Central memory CD8-positive, alpha-beta T cell (primary cell): ENCODE data around the gene GHRH.

ENCODE experiments used
- ATAC-seq: fragments of 150-1000 bp; cut with Tn5 transposase; replicated peaks from 2 replicates; pipeline ENCODE4 v1.10.0; 2022; ENCODE audit warnings: mild to moderate bottlenecking, moderate FRiP score, moderate number of reproducible peaks; ENCODE audit not compliant: poor library complexity, severe bottlenecking; ENCODE audit errors: extremely low read depth
- DNase-seq, 2 donors: peaks; one replicate each; pipeline ENCODE4 v3.0.0; 2021; ENCODE audit warnings: low spot score in 2 of 2
- H3K27ac Mint-ChIP-seq: one replicate; pipeline ENCODE4 v1.8.0; 2022; ENCODE audit warnings: low read depth, mild to moderate bottlenecking, moderate library complexity, mixed read lengths
- H3K27me3 Mint-ChIP-seq: one replicate; pipeline ENCODE4 v1.8.0; 2022; ENCODE audit warnings: mixed read lengths
- H3K36me3 Mint-ChIP-seq: one replicate; pipeline ENCODE4 v1.8.0; 2022; ENCODE audit warnings: mild to moderate bottlenecking, moderate library complexity, mixed read lengths; ENCODE audit not compliant: insufficient read depth
- H3K4me1 Mint-ChIP-seq: one replicate; pipeline ENCODE4 v1.8.0; 2022; ENCODE audit warnings: mixed read lengths
- H3K4me3 Mint-ChIP-seq: one replicate; pipeline ENCODE4 v1.8.0; 2022; ENCODE audit warnings: mild to moderate bottlenecking, moderate library complexity, mixed read lengths
- H3K9me3 Mint-ChIP-seq: one replicate; pipeline ENCODE4 v1.8.0; 2022; ENCODE audit warnings: mixed read lengths

Gene GHRH

DNA sequence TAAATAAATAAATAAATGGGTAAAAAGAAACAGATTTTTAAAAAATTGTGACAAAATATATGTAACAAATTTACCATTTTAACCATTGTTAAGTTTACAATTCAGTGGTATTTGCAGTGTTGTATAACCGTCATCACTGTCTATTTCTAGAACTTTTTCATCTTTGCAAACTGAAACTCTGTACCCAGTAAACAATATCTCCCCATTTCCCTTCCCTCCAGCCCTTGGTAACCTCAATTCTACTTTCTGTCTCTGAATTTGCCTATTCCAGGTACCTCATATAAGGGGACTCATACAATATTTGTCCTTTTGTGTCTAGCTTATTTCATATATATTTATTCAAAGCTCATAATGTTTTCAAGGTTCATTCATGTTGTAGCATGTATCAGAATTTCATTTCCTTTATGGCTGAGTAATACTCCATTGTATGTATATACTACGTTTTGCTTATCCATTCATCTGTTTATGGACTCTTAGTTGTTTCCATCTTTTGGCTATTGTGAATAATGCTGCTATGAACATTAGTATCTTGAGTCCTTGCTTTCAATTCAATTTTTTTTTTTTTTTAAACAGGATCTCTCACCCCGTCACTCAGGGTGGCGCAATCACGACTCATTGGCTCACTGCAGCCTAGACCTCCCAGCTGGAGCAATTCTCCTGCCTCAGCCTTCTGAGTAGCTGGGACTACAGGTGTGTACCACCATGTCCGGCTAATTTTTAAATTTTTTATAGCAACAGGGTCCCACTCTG, 36.8 kb upstream of the GHRH start:
- Mint-ChIP-seq H3K27ac (no peak overlapping the region), H3K36me3 (peaks cover 18% of the 10 kb centered on the region)

DNA sequence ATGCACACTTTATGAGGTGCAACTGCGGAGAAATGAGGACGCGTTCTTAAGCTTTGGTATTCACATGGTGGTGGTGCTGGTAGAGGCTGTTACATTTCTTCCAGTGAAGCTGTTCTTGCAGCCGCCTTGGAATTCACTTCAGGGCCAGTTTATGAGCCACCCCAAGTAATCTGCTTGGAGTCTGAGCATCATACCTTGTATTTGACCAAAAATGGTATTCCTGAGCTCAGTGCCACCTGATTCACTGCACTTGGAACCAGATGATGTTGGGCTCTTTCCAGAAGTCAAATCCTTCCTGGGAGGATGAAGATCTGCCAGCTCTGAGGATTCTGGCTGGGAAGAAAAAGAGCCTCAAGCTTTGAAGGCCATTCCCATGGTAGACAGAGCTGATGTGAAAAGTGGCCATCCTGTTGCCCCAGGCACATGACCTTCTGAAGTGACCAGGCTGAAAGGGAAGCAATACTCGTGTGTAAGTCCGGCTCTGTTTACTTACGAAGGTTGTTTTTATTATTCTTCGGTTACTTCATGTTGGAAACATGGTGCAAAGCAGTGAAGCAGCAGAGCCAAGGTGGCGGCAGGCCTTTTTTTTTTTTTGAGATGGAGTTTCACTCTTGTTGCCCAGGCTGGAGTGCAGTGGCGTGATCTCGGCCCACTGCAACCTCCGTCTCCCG, 35.6 kb upstream of the GHRH start:
- H3K36me3 Mint-ChIP-seq = peaks cover 14% of the 10 kb centered on the region
- no peak for ATAC-seq

More for the DNA sequence above, 36.8 kb upstream of the GHRH start:
- DNase-seq = no peak
- Mint-ChIP-seq H3K9me3 (no peaks in the 10 kb centered on the region), H3K27me3 (no peaks in the 10 kb centered on the region), H3K4me1 (peaks cover 50% of the 10 kb centered on the region), H3K4me3 (no peak overlapping the region)
- no peak for ATAC-seq

DNA sequence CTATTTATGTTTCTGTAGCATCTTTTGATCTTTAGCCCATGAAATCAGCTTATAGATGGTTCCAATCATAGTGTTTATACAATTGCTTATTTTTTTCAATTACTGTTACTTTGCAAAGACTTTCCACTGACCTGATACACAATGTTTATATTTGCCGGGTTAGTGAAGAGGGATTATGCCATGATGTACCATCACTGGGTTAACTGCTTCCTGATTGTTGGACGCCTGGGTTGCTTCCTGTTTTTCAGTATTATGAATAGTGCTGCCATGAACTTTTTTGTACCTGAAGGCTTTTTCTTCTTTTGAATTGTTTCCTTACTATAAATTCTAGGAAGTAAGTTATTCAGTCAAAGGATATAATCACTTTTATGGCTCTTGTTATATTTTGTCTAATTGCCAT, 34.8 kb upstream of the GHRH start:
- Mint-ChIP-seq H3K9me3 (no peaks in the 10 kb centered on the region), H3K27ac (no peak overlapping the region), H3K36me3 (peaks cover 10% of the 10 kb centered on the region), H3K4me1 (peaks cover 58% of the 10 kb centered on the region), H3K4me3 (no peak overlapping the region), H3K27me3 (no peaks in the 10 kb centered on the region)
- DNase-seq (no peak), ATAC-seq (no peak)

More for the DNA sequence above, 35.6 kb upstream of the GHRH start:
- Mint-ChIP-seq H3K9me3 (no peaks in the 10 kb centered on the region), H3K4me3 (no peak overlapping the region), H3K4me1 (peaks cover 57% of the 10 kb centered on the region), H3K27me3 (no peaks in the 10 kb centered on the region), H3K27ac (no peak overlapping the region)
- no peak for DNase-seq

DNA sequence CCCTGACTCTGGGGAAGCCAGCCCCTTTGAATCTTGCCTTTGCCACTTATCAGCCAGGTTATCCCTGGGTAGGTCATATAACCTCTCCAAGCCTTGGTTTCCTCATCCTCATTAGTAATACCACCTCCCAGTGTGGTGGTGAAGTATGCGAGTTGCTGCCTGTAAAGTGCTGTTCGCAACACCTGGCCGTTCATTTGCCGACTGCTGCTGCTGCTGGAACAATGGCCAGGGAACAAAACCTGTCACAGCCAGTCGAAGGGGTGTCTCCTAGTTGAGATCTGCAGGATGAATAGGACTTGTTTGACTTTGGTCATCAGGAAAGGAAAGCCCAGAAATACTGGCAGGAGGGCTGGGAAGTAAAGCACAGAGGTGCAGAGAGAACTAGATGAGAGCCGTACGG, 34.0 kb upstream of the GHRH start:
- peaks cover 8% of the 10 kb centered on the region for H3K36me3 Mint-ChIP-seq
- no peak overlapping the region for H3K4me3 Mint-ChIP-seq
- H3K9me3 Mint-ChIP-seq = no peaks in the 10 kb centered on the region
- no peaks in the 10 kb centered on the region for H3K27me3 Mint-ChIP-seq
- DNase-seq (no peak), ATAC-seq (no peak)
- H3K27ac Mint-ChIP-seq = no peak overlapping the region
- H3K4me1 Mint-ChIP-seq = peaks cover 62% of the 10 kb centered on the region

DNA sequence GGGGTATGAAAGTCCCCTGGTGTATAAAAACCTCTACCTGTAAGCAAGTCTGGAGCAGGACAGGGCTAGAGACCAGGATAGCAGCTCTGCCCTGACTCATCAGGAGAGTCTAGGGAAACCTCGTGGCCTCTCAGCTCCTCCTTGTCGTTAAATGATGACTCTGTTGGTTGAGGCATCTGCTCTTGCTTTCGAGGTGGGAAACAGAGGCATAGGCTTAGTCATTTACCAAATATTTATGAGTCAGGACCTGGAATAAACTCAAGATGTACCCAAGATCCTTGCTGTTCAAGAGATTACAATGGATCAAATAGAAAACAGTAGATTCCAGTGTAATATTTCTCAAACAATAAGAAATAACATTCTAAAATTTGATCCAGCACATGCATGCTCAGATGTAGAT, 33.4 kb upstream of the GHRH start:
- H3K4me3 Mint-ChIP-seq = no peak overlapping the region
- H3K36me3 Mint-ChIP-seq = peaks cover 7% of the 10 kb centered on the region
- ATAC-seq (no peak), DNase-seq (no peak)
- H3K27ac Mint-ChIP-seq = no peak overlapping the region
- peaks cover 57% of the 10 kb centered on the region for H3K4me1 Mint-ChIP-seq
- H3K9me3 Mint-ChIP-seq = no peaks in the 10 kb centered on the region
- H3K27me3 Mint-ChIP-seq = no peaks in the 10 kb centered on the region

DNA sequence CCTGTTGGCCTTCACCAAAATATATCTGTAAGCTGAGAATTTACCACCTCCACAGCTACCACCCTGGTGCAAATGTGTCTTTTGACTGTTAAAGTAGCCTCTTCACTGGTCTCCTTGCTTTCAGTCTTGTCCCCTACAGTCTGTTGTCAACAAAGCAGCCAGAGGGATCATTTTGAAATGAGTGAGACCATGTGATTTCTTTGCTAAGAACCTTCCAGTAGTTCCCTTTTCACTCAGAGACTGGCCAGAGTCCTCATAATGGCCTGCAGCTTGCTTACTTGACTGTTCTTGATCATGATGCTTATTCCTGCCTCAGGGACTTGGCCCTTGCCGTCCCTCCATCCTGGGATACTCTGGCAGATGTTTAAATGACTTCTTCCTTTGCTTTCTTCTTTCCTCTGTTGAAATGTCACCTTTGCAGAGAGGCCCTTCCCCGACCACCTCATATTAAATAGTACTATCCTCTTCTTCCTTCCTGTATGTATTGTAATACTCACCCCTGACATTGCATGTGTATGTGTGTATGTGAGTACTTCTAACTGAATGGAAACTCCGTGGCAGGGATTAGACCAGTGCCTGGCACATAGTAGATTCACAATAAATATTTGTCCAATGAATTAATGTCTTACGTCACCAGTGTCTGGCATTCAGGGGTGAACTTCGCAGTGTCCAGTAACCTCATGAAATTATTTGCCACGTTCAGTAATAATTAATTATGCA, 32.8 kb upstream of the GHRH start:
- no peak overlapping the region for H3K27ac Mint-ChIP-seq
- no peak for ATAC-seq
- H3K36me3 Mint-ChIP-seq = peaks cover 8% of the 10 kb centered on the region
- H3K27me3 Mint-ChIP-seq = no peaks in the 10 kb centered on the region
- no peak for DNase-seq
- no peaks in the 10 kb centered on the region for H3K9me3 Mint-ChIP-seq
- no peak overlapping the region for H3K4me3 Mint-ChIP-seq
- peaks cover 53% of the 10 kb centered on the region for H3K4me1 Mint-ChIP-seq

DNA sequence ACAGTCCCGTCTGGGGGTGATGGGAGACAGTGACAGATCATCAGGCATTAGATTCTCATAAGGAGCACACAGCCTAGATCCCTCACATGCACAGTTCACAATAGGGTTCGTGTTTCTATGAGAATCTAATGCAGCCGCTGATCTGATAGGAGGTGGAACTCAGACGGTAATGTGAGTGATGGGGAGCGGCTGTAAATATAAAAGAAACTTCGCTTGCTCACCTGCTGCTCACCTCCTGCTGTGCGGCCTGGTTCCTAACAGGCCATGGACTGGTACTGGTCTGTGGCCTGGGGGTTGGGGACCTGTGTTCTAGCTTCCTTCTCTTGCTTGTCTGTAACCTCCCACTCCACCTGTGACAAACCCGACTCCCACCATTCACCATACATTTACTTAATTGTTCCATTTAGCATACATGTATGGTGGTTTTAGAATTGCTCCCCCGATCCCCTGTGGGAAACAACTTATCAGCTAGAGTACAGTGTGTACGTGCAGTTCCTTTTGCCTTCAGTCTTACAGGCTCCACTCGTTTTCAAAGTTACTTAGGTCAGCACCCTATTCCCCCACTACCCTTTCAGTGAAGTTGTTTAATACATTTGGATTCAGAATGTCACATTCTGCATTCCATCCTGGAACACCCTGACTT, 31.8 kb upstream of the GHRH start:
- Mint-ChIP-seq H3K4me3 (no peak overlapping the region), H3K36me3 (peaks cover 8% of the 10 kb centered on the region), H3K27me3 (no peaks in the 10 kb centered on the region), H3K4me1 (peaks cover 50% of the 10 kb centered on the region), H3K9me3 (no peaks in the 10 kb centered on the region), H3K27ac (peak overlapping the region; percentile 3)
- DNase-seq (no peak), ATAC-seq (no peak)

DNA sequence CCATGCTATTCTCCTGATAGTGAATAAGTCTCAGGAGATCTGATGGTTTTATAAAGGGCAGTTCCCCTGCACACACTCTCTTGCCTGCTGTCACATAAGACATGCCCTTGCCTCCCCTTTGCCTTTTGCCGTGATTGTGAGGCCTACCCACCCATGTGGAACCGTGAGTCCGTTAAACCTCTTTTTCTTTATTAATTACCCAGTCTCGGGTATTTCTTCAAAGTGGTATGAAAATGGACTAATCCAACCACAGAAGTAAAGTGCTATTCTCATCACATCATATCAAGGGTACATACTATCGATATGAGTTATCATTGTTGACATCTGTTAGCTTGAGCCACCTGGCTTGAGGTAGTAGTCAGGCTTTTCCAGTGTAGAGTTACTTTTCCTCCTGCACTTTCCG, 30.1 kb upstream of the GHRH start:
- no peak overlapping the region for H3K27ac Mint-ChIP-seq
- H3K9me3 Mint-ChIP-seq = no peaks in the 10 kb centered on the region
- peaks cover 5% of the 10 kb centered on the region for H3K36me3 Mint-ChIP-seq
- peak overlapping the region; percentile 16 for H3K4me3 Mint-ChIP-seq
- no peak for DNase-seq
- H3K27me3 Mint-ChIP-seq = no peaks in the 10 kb centered on the region
- H3K4me1 Mint-ChIP-seq = peaks cover 44% of the 10 kb centered on the region
- no peak for ATAC-seq

DNA sequence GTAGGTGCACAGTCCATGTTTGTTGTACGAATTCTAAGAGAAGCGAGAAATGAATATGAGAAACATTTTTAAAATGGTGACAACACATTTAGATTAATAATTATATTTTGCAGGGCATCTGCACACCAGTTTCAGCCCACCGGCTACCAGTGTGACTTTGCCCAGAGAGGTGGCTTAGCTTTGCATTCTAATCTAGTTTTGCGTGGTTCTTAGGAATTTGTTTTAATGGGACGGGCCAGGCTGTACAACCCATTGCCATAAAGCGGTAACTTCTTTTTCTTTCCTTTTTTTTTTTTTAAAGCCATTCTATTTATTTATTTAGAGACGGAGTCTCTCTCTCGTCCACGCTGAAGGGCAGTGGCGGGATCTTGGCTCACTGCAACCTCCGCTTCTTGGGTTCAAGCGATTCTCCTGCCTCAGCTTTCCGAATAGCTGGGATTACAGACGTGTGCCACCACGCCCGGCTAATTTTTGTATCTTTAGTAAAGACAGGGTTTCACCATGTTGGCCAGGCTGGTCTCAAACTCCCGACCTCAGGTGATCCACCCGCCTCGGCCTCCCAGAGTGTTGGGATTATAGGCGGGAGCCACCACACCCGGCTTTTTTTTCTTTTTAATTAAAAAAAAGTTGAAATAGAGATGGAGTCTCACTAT, 28.7 kb upstream of the GHRH start:
- peak overlapping the region; percentile 91 for H3K4me3 Mint-ChIP-seq
- no peaks in the 10 kb centered on the region for H3K9me3 Mint-ChIP-seq
- peaks cover 30% of the 10 kb centered on the region for H3K4me1 Mint-ChIP-seq
- peaks cover under 1% of the 10 kb centered on the region for H3K27me3 Mint-ChIP-seq
- DNase-seq = no peak
- peak overlapping the region; percentile 92 for H3K27ac Mint-ChIP-seq
- ATAC-seq = no peak
- peaks cover 7% of the 10 kb centered on the region for H3K36me3 Mint-ChIP-seq

DNA sequence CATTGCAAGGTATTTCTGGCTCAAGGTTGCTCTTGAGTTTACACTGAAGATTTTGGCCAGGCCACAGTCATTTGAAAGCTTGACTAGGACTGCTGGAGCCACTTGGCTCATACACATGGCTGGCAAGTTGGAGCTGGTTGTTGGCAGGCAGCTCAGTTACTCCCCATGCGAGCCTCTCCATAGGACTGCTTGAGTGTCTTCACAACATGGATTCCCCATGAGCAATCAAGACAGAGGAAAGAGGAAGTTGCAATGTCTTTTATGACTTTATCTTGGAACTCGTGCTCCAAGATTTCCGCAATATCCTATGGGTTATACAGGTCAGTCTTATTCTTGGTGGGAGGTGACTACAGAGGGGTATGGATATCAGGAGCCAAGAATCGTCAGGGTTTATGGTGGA, 26.5 kb upstream of the GHRH start:
- peaks cover 10% of the 10 kb centered on the region for H3K27me3 Mint-ChIP-seq
- H3K9me3 Mint-ChIP-seq = no peaks in the 10 kb centered on the region
- peak overlapping the region; percentile 40 for H3K4me3 Mint-ChIP-seq
- ATAC-seq = no peak
- peaks cover 16% of the 10 kb centered on the region for H3K4me1 Mint-ChIP-seq
- H3K36me3 Mint-ChIP-seq = peaks cover 7% of the 10 kb centered on the region
- H3K27ac Mint-ChIP-seq = peak overlapping the region; percentile 38
- DNase-seq = no peak

DNA sequence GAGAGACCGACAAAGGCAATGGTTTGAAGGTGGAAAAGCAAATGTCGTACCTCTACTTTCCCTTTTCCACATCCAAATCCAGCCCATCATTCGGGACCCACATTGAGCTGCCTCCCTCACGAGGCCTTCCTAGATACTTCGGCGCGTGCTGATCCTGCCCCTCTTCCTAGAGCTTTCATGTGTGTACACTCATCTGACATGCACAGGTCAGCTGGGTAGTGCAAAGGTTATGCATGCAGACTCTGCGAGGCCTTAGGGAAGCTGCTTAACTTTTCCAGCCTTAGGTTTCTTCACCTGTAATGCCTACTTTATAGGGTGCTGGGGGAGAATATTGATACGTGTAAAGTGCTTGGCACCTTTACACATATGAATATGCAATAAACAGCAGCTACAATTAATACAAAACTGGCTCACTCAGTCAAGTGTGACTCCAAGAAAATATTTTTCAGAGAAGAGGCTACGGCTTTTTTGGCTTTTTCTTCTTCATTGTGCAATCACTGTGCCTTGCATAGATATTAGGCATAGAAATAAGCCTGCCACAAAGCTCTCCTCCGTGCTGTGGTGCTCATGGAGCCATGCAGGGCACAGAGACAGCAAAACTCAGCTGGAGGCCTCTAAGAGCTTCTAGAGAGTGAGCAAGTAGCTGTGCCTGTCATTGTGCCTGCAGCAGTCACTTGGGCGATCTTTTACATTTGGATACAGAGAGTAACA, 24.2 kb upstream of the GHRH start:
- no peak overlapping the region for H3K4me3 Mint-ChIP-seq

More for the DNA sequence above, 24.2 kb upstream of the GHRH start:
- Mint-ChIP-seq H3K27me3 (peaks cover 10% of the 10 kb centered on the region), H3K27ac (no peak overlapping the region), H3K4me1 (no peaks in the 10 kb centered on the region), H3K9me3 (no peaks in the 10 kb centered on the region), H3K36me3 (peaks cover 7% of the 10 kb centered on the region)
- DNase-seq (no peak), ATAC-seq (no peak)
